Gastrocnemius medialis (tissue), 4 donors: Measurements from ENCODE around the gene RARRES1. TPM values are rescaled to one million over a fixed set of nuclear protein-coding genes. Genes with fewer than 3 reads are reported as not detected.
A peak's percentile ranks its signal among the peaks of the same experiment; 100 is the strongest.

Experiments
- ATAC-seq, 2 donors: fragments of 150-250 bp; one replicate each; pipeline ENCODE4 v1.9.1; 2016
- DNase-seq, 2 donors: peaks; one replicate each; pipeline ENCODE4 v3.0.0-alpha.2; 2019
- H3K27ac ChIP-seq, 4 donors: fragments of 200-600 bp; sonication (generic); 1 replicate in 1 of 4; 2 replicates in 3 of 4; pipeline ENCODE4 v1.5.1; 2016 to 2018; ENCODE audit warnings: mild to moderate bottlenecking in 2 of 4, moderate library complexity in 1 of 4
- H3K27me3 ChIP-seq, 3 donors: fragments of 200-600 bp; sonication (generic) in 2 of 3; 1 replicate in 1 of 3; 2 replicates in 2 of 3; pipeline versions ENCODE4 v1.5.1 to v1.6.0; 2016 to 2019; ENCODE audit warnings: mild to moderate bottlenecking in 1 of 3, moderate library complexity in 1 of 3
- H3K36me3 ChIP-seq, 2 donors: fragments of 200-600 bp; sonication (generic) in 1 of 2; one replicate each; pipeline ENCODE4 v1.5.1; 2017 to 2018
- H3K4me1 ChIP-seq, 2 donors: fragments of 200-600 bp; sonication (generic) in 1 of 2; one replicate each; pipeline ENCODE4 v1.5.1; 2016 to 2017; ENCODE audit warnings: mild to moderate bottlenecking in 2 of 2
- H3K4me3 ChIP-seq, 4 donors: fragments of 200-600 bp; sonication (generic) in 3 of 4; 1 replicate in 1 of 4; 2 replicates in 3 of 4; pipeline ENCODE4 v1.5.1; 2016 to 2019; ENCODE audit warnings: mild to moderate bottlenecking in 2 of 4
- H3K9me3 ChIP-seq, 3 donors: fragments of 200-600 bp; sonication (generic) in 2 of 3; 1 replicate in 1 of 3; 2 replicates in 2 of 3; pipeline ENCODE4 v1.5.1; 2016 to 2019
- CTCF ChIP-seq, 5 experiments: fragments of 450-650 bp in 3 of 5; fragments of 200-600 bp in 2 of 5; sonication (generic) in 2 of 5; IDR thresholded peaks in 4 of 5; conservative IDR thresholded peaks in 1 of 5; 1 replicate in 4 of 5; 2 replicates in 1 of 5; pipeline ENCODE4 v1.5.1; 2016 to 2019; ENCODE audit warnings: antibody characterized with exemption in 5 of 5, mild to moderate bottlenecking in 3 of 5, moderate library complexity in 3 of 5
- POLR2A ChIP-seq, 2 donors: fragments of 450-650 bp; IDR thresholded peaks; one replicate each; pipeline ENCODE4 v1.6.1; 2017; ENCODE audit warnings: antibody characterized with exemption in 2 of 2, mild to moderate bottlenecking in 2 of 2, moderate library complexity in 2 of 2
- in situ Hi-C, 4 donors: fragments of 200-750 bp; cut with MboI; loops; one replicate each; pipeline versions ENCODE4 v1.15.0 to v1.8.0; 2017; ENCODE audit warnings: low sequenced_read_pairs in 4 of 4
- intact Hi-C: fragments of 100-400 bp; cut with DNase I; formaldehyde crosslinking; loops from one replicate; pipeline ENCODE4 v1.15.1; 2023; ENCODE audit warnings: low total_unique reads
- total RNA-seq, 4 donors: library from RNA; depleted of rRNA; stranded (reverse); fragments of >200 nt; gene quantifications; one replicate each; pipeline versions ENCODE4 v1.1.0 to v1.2.3, GENCODE V29; 2016

RARRES1 gene
- total RNA-seq, 4 donors from 2014 or later, result 1.4 to 27.6 (median 4.4) TPM

DNA sequence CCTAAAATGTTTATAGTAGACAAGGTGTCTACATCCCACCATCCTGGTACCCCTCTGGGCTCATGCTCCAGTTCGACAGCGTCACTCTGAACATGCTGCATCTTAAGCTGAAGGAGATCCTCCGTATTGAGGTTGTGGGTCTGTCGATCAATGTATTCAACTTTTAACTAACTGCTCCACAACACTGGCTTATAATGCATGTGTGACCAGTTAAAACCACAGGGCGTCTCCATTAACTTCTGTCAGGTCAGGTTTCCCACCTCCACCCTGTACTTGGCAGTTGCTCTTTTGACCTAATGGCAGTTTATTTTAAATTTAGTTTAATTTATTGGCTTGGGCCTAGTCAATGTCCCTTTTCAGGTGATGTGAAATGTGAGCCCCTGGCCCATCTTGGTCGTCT, 17.8 kb upstream of the RARRES1 start:
- Histone ChIP-seq H3K27ac (no peak overlapping the region), H3K4me1 (no peaks in the 10 kb centered on the region), H3K27me3 (no peaks in the 10 kb centered on the region), H3K9me3 (no peaks in the 10 kb centered on the region), H3K4me3 (no peak overlapping the region), H3K36me3 (peaks cover 0 to 4% of the 10 kb centered on the region in 2 donors)
- TF ChIP-seq CTCF (IDR thresholded peaks at IDR 0.05 in 4 of 5, conservative IDR thresholded peaks at IDR 0.05 in 1 of 5) (no peak), POLR2A (IDR thresholded peaks at IDR 0.05) (no peak)
- ATAC-seq, result no peak
- in situ Hi-C loops (no loop called here), intact Hi-C loops (no loop called here)
- no peak for DNase-seq

DNA sequence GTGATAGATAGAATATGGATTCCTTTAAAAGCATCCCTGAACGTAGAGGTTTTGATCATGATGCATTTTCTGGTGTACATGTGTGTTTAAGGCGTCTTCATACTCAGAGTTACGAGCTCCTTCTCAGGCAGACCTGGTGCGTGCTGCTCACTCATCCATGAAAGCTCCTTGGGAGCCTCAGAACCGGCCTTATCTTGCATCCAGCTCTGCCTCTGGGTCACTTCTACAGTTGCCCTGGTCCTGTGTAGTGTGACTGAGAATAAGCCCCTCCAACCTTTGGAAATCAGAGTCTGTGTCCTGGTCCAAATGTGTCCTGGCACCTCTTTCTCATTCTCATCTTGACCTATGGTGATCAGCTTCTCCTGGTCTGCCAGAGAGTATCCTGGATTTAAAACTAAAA, 17.3 kb upstream of the RARRES1 start:
- DNase-seq (no peak), ATAC-seq (no peak)
- intact Hi-C loops (no loop called here), in situ Hi-C loops (no loop called here)
- TF ChIP-seq CTCF (IDR thresholded peaks at IDR 0.05 in 4 of 5, conservative IDR thresholded peaks at IDR 0.05 in 1 of 5), result no peak
- no peak for TF ChIP-seq POLR2A (IDR thresholded peaks at IDR 0.05)
- no peak overlapping the region for H3K27ac ChIP-seq
- H3K4me1 ChIP-seq, result no peaks in the 10 kb centered on the region
- peaks cover 0 to 4% of the 10 kb centered on the region in 2 donors for H3K36me3 ChIP-seq
- no peak overlapping the region for H3K4me3 ChIP-seq
- H3K9me3 ChIP-seq, result no peaks in the 10 kb centered on the region
- H3K27me3 ChIP-seq, result no peaks in the 10 kb centered on the region

GRCh38 chr3:158748237-158748828, 16.1 kb upstream of the RARRES1 start:
- DNase-seq (peak in 1 of 2 donors; percentile 26), ATAC-seq (peak; percentile 18 to 23)
- no peaks in the 10 kb centered on the region for H3K9me3 ChIP-seq
- peaks cover 0 to 4% of the 10 kb centered on the region in 2 donors for H3K36me3 ChIP-seq
- H3K27me3 ChIP-seq, result no peaks in the 10 kb centered on the region
- in situ Hi-C loops, result no loop called here
- H3K4me1 ChIP-seq, result no peaks in the 10 kb centered on the region
- intact Hi-C loops, result no loop called here
- TF ChIP-seq CTCF (IDR thresholded peaks at IDR 0.05 in 4 of 5, conservative IDR thresholded peaks at IDR 0.05 in 1 of 5) (no peak), POLR2A (IDR thresholded peaks at IDR 0.05) (no peak)
- H3K27ac ChIP-seq, result no peak overlapping the region
- no peak overlapping the region for H3K4me3 ChIP-seq

DNA sequence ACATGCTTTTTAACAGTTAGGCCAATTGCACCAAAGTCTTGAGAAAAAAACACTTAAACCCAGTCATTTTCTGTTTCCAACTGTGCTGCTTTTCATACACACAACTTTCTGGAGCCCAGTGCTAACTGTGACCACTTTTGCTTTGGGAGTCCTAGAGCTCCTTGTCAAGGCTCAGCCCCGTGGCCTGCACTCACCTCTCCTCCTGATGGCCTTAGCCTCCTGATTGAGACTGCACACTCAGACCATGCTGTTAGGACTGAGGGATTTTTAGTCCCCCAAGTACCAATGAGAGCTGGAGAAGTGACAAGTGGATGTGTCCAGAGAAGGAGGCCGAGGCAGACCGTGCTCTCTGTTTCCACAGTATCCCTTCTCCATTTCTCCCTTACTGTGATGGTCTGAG, 15.2 kb upstream of the RARRES1 start:
- H3K4me1 ChIP-seq, result no peaks in the 10 kb centered on the region
- intact Hi-C loops (no loop called here), in situ Hi-C loops (no loop called here)
- TF ChIP-seq CTCF (IDR thresholded peaks at IDR 0.05 in 4 of 5, conservative IDR thresholded peaks at IDR 0.05 in 1 of 5), result no peak
- TF ChIP-seq POLR2A (IDR thresholded peaks at IDR 0.05), result no peak
- no peak overlapping the region for H3K4me3 ChIP-seq
- ATAC-seq (no peak), DNase-seq (no peak)
- H3K27me3 ChIP-seq, result no peaks in the 10 kb centered on the region
- no peak overlapping the region for H3K27ac ChIP-seq
- H3K36me3 ChIP-seq, result peaks cover 0 to 4% of the 10 kb centered on the region in 2 donors
- no peaks in the 10 kb centered on the region for H3K9me3 ChIP-seq

DNA sequence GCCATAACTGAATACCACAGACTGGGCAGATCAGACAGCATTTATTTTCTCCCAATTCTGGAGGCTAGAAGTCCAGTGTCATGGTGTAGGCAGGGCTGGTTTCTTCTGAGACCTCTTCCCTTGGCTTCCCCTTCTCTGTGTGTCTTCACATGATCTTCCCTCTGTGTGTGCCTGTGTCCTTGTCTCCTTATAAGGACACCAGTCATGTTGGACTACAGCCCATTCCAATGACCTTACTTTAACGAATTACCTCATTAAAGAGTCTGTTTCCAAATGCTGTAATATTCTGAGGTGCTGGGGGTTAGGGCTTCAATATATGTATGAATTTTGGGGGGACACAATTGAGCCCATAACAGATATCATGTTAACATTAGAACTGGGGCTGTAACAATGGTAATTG, 13.3 kb upstream of the RARRES1 start:
- Histone ChIP-seq H3K4me1 (no peaks in the 10 kb centered on the region), H3K4me3 (no peak overlapping the region), H3K9me3 (no peaks in the 10 kb centered on the region), H3K27ac (no peak overlapping the region), H3K27me3 (no peaks in the 10 kb centered on the region), H3K36me3 (peaks cover 0 to 4% of the 10 kb centered on the region in 2 donors)
- ATAC-seq (no peak), DNase-seq (no peak)
- TF ChIP-seq CTCF (IDR thresholded peaks at IDR 0.05 in 4 of 5, conservative IDR thresholded peaks at IDR 0.05 in 1 of 5) (no peak), POLR2A (IDR thresholded peaks at IDR 0.05) (no peak)
- intact Hi-C loops, result no loop called here
- in situ Hi-C loops, result no loop called here
